GM21367 (cell line): ENCODE data around the gene CD164L2.
"Not testable (repeated sequence)": the region's sequence is repeated elsewhere in the genome, so short reads cannot be mapped to it uniquely, and the experiment has no call there.

Experiments
- ATAC-seq: cut with Tn5 transposase; IDR thresholded peaks from one replicate; pipeline ENCODE4 v1.9.1; 2021; ENCODE audit not compliant: unreplicated experiment

The CD164L2 gene

DNA sequence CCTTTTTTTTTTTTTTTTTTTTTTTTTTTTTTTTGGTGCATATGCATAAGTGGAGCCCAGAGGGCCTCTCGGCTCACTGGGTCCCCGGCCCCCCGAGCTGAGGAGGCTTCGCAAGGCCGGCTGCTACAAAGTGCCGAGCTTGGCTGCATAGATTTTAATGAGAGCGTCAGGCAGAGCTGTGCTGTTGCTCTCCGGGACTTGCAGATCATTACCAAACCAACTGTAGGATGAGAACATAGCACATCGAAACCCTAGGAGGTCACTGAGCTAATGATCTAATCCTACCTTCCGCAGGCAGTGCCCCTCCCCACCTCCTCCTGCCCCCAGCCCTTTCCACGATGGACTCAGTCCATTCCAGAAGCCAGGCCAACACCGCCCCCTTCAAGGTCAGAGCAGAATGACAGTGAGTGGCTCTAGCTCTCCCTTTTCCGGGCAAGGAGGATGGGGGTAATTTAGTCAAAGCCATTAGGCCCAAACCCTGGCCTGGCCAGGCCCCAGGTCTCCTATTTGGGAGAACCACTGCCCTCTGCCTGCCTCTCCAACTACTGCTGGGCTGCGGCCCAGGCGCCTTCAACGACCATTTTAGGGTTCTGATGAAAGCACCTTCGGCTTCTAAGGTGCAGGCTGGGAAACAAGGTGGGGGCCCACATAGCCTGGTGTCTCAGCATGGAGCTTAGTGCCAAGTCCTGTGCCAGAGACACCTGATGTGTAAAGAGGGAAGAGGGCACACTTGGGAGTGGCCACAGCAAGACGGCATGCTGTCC, 22.6 kb upstream of the CD164L2 start:
- ATAC-seq: not testable (repeated sequence)

DNA sequence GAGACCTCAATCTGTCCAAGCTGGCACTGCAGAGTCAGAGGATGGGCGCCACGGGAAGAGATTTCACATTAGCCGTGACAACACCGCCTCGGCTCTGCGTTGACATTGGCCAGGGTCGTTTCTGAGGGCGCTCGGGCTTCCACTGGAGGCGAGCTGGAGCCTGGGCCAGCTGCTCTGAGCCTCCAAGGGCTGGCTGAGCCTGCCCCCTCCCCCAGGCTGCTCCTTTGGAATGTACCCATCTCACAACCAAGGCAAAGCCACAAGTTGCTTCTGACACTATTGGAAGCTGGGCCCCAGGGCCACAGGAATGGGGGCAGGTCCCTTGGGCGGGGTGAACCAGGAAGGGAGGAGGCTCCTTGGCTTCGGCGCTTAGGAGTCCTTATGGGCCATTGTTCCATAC, 21.9 kb upstream of the CD164L2 start:
- ATAC-seq: no peak

DNA sequence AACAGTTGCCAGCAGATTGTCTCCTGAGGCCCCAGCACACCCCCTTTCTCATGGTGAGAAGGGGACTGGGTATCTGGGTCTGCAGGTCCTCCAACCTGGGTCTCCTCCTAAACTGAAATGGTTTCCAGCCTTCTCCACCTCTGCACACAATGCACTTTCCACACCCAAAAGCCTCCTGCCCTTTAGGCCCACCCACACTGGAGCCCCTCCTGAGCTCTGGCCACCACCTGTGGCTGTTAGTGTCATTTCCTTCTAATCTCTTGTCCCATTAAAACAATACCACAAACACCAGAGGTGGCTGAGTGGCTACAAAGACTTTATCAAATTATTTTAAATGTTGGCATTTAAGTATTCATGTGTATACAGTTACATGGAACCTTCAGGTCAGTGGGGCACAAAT, 20.8 kb upstream of the CD164L2 start:
- no peak for ATAC-seq

DNA sequence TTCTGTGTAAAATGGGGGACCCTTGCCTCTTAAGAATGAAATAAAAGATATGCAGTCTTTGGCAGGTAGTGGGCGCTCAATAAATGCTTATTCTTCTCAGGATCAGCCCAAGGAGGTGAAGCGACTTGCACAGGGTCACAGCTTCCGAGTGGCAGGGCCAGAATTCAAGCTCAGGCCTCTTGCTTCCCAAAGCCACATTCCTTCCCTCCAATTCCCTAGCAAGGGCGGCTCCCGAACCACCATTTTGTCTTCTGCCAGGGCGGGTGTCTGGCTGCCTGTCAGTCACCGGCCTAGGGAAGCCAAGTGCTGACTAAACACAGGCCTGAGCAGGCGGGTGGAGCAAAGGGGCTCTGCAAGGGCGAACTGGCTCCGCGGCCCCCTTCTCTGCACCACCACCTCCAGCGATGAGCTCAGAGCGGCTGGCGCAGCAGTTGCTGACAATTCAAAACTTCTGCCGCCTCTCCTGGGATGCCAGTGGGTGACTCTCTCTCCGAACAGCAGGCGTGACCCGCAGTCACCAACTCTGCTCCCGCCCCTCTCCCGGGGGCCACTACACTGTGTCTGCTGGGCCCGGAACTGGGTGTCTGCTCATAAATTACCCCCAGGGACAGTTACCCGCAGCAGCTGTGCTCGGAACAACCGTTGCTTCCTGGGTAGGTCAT, 20.1 kb upstream of the CD164L2 start:
- no peak for ATAC-seq

DNA sequence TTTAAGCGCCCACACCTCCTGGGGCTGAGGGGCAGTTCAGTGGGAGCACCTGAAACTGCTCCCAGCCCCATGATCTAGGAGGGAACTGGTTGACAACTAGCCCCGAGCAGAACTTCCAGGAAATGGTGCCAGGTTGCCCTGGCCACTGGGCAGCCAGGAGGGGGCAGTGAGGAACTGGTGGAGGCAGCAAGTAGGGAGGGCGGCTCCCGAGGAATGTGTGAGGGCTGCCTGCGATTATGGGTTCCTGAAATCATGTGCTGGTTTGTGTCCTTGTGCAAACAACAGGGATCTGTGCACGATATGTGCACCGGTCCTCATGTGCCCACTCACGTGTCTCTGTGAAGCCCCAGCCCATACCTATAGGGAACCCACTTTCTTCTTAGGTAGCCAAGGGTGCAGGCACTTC, 19.2 kb upstream of the CD164L2 start:
- no peak for ATAC-seq

DNA sequence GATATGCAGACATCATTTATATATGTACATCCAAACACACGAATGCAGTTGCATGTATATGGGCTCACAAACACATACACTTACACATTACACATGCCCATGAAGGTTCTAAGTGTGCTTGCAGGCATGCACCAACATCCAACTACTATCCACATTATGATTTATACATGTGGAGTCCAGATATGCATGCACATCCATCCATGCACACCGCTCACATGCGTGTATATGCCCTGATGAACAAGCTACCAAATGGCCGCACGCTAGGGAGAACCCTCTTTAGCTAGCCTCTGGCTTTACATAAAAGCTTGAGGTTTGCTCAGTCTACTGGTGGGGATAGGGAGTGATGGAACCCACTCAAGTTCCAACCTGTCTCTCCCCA, 17.8 kb upstream of the CD164L2 start:
- ATAC-seq: no peak

DNA sequence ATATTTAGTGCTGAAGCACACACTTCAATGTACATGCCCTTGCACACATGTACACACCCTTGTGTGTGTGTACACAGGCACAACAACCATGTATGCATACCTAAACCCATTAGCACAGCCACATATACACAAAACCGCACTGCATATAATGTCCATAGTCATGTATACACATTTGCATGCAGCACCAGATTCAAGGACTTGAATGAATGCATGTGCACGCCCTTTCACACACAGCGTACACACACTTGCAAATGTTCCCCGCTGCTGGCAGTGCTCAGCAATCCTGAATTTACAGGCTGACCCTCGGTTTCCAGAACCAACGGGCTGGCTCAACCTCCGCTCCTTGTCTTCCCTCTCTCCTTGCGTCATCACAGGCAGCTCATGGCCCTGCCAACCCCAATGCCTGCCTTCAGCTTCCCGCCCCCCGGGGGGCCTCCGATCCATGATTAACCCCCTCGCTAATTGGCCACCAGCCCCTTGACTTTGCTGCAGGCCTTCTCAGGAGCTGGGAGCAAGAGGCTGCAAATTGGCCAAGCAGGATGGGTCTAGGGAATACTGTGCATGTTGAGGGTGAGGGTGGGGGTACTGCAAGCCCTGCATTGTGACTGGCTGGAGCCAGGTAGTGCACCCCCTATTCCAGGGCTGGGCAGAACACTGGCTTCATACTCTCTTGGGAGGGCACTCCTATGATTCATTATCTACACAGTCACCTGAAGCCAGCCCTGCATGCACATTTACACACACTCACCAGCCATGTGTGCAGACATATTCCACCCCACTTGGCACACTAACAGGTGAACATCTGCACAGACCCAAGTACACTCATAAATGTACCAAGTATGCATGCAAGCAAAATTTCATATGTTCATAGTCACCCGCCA, 17.2 kb upstream of the CD164L2 start:
- ATAC-seq: no peak

DNA sequence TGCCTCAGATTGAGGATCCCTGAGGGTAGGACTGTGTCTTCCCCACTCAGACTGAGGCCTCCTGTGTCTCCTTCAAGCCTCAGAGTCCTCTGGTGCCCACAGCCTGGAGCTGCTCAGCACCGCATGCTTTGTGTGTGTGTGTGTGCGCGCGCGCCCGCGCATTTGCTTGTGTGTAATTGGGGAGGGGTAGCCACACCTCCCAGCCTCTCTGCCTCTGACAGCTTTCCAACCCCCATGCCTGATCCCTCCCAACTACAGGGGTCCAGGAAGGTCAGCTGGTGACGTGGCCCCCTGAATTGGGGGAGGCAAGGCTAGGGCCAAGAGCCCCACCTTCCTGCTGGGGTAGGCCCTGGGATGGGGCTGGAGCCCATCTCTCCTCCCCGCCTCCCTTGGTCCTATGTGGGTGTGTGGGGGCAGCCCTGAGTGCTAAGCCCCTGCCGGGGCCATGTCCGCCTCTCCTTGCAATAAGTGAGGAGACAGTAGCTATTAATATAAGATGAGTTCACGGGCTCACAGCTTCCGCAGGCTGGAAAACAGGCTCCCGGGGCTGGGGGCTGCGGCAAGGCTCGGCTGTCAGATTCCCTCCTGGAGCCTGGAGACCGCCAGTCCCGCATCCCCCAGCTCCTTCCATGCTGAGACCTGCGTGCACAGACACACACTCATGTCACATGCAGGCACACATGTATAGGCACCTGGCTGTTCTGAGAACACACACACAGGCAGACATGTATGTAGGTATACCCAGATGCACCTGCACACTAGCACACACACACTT, 16.3 kb upstream of the CD164L2 start:
- no peak for ATAC-seq

DNA sequence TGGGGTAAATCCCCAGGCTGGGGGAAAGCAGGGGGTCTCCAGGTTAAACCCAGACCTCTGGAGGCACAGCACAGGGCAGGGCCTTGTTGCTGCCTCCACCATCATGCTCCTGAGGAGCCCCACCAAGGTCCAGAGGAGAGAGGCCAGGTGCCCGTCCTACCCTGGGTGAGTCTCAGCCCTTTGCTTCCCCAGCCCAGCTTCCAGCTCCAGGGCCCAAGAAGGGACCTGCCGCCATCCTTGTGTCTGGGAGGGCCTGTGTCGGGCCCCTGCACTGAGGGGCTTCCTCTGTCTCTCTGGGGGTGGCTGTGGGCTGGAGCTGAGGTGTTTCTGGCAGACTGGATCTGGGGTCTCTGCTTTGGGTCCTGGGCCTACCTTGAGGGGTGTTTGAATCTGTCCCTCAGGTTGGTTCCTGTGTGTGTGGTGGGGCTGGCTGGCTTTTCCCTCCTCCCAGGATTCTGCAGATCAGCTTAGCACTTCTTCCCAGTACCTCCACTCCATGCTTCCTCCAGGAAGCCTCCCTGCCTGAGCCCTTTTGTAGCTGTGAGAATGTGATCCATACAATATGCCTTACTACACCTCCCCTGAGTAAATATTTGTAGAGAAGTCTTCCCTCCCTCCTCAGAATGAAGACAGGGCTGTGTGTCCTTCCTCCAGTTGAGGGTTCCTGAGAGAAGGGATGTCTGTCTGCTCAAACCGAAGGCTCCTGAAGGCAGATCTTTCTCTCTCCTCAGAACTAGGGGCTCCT, 15.4 kb upstream of the CD164L2 start:
- no peak for ATAC-seq

DNA sequence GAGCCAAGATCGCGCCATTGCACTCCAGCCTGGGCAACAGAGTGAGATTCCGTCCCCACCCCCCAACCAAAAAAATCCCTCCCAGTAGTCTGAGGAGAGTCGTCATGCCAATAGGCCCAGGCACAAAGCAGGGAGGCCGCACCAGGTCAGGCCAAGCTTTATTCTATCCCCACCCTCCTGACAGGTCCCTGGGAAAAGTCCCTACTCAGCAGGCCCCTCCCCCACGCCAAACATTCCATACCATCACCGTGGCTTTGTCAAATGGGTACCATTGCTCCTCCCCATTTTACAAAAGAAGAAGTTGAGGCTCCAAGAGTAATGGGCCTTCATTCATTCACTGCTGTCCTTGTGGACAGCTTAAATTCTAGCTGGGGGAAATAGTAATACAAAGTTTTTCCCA, 14.6 kb upstream of the CD164L2 start:
- no peak for ATAC-seq

DNA sequence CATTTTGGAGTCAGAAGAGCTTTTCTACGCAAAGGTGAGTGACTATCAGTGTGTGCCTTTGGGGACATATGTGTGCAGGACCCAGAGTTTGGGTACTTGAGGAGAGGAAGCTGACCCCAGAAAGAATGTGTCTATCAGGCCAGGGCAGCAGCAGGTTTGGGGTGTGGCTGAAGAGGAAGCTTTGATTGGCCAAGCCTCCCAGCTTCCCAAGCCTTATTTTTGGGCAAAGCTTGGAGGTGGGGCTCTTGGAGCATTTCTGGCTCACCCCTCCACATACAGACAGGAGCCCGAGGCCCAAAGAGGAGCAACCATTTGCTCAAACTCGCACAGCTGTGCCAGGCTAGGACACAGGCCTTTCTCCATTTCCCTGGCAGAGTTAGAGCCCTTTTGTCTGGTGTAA, 14.0 kb upstream of the CD164L2 start:
- ATAC-seq: no peak

DNA sequence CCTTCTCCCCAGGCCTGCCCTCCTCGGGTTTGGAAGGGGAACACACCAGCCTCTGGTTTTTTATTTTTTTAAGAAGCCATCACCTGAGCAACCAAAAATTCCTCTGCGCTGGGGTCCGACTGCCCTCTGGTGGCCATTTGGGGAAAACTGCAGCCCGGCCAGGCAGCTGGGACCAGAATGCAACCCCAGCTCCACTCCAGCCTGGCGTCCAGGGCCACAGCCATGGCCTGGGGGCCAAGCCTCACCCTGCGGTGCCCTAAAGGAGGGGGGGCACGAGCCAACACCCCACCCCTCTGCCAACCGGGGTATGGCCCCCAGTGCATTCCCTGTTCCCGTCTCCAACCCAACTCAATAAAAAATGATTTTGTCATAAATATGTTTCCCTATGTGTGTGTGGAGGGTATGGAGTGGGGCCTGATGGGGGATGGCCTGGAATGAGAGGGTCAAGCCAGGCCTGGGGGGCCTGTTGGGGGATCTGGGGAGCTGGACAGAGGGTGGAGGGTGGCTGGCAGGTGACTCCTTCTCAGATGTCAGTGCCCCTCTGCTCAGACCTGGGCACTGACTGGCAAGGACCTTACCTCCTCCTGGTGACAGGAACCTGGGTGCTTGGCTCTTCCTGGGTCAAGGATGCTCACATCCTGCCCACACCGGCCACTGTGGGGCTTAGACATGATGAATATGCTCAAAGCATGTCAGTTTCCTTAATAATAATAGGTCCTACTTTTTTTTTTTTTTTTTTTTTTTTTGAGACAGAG, 12.5 kb upstream of the CD164L2 start:
- ATAC-seq: no peak

DNA sequence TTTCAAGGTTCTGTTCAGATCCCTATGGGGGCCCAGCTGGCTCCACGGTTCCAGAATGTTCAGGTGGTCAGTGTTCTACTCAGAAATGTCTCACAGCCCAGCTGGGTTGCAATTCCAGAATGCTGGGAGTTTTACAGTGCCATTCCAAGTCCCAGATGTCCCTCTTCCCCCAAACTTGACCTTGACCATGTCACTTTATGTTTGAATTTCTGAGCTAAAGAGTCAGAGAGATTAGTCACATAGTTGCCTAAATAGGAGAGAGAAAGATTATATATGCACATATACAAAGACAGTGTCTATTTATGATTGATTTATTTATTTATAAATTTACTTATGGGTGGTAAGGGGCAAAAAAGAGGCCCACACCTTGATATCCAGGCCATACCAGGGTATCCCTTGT, 11.8 kb upstream of the CD164L2 start:
- ATAC-seq: no peak

DNA sequence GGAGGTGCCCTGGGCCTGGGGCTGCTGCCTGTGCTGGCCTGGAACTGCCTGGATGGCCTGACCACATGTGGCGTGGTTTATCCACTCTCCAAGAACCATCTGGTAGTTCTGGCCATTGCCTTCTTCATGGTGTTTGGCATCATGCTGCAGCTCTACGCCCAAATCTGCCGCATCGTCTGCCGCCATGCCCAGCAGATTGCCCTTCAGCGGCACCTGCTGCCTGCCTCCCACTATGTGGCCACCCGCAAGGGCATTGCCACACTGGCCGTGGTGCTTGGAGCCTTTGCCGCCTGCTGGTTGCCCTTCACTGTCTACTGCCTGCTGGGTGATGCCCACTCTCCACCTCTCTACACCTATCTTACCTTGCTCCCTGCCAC, 11.1 kb upstream of the CD164L2 start:
- ATAC-seq: no peak

DNA sequence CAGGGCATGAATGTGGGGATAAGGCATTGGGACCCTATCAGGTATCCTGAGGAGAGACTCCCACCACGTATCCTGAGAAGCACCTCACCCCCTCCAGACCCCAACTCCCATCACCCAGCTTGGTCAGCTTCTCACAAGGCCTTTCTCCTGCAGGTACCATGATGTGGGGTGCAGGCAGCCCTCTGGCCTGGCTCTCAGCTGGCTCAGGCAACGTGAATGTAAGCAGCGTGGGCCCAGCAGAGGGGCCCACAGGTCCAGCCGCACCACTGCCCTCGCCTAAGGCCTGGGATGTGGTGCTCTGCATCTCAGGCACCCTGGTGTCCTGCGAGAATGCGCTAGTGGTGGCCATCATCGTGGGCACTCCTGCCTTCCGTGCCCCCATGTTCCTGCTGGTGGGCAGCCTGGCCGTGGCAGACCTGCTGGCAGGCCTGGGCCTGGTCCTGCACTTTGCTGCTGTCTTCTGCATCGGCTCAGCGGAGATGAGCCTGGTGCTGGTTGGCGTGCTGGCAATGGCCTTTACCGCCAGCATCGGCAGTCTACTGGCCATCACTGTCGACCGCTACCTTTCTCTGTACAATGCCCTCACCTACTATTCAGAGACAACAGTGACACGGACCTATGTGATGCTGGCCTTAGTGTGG, 10.6 kb upstream of the CD164L2 start:
- ATAC-seq: no peak

DNA sequence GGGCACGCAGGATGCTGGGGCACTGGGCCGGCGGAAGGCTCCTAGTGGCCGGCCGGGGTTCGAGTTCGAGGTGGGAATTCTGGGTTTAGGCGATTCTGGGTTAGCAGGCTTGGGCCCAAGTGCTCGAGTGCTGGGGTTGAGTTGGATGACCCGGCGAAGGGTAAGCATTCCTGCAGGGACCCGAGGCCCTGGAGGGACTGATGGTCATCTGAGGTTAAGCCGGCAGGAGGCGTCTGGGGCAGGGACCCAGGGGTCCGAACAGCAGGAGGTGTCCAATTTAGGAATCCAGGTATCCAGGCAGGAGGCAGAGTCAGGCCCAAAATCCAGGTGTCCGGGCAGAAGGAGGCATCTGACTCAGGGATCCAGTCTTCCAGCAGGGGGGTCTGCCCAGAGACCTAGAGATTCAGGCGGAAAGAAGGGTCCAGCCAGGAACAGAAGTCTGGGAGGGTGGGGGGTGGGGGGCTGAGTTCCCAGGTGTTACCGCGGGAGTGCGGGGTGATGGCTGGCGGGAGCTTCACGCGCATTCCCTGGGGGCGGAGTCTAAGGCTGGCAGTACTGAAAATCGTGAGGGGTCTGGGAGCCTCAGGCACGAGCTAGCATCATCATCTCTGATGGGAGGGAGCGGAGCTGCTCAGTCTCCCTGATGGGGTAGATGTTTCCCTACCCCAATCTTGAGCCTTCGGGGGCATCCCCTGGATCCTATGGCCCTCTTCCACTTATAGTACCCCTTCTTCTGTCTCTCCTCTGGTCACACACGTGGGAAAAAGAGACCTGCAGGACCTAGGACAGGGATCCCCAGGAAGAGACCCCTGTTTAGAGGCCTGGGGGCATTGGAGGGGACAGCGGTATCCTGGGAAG, 9.9 kb upstream of the CD164L2 start:
- no peak for ATAC-seq

DNA sequence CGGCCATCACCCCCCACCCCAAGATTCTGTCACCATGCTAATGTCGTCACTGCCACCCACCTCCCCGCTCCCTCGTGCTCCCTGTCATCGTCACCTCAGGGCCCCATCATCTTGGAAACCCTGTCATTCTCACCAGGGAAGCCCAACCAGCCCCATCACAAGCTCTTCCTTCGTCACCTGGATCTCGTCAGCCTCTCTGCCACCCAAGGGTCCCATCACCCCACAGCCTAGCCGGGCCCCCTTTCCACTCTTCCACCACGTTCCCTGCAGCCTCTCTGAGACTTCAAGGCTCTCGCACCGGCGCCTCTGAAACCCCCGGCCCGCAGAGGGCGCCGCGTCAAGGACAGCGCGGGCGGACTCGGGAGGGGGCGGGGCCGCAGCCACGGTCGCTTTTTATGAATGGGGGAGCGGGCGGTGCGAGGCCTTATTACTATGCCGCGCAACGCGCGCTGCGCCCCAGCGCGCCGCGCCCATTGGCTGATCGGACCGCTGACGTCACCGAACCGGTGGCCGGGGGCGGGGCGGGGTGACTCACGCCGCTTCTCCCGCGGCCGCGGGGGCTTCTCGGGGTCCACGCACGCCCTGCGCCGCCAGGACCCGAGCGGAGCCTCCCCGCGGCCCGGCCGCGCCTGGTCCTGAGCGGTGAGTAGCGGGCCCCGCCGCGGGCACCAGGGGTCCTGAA, 9.1 kb upstream of the CD164L2 start, which contains the start of gene GPR3:
Gene GPR3, plus strand, starts transcription at position 527 of the 682 bp plus-strand sequence. CDS start 1,177 bp downstream, outside the sequence.
- ATAC-seq: no peak
